Large intestine (tissue), 12 donors: ENCODE data around the gene ABCA9. TPM values are rescaled to one million over a fixed set of nuclear protein-coding genes. Genes with fewer than 3 reads are reported as not detected.

ENCODE experiments used
- DNase-seq, 2 donors: peaks; one replicate each; pipeline versions ENCODE4 v3.0.0 to v3.0.0-alpha.2; 2013
- H3K27ac ChIP-seq: one replicate; pipeline ENCODE4 v1.5.1; 2013; ENCODE audit warnings: low read length
- H3K27me3 ChIP-seq: 2 replicates; pipeline ENCODE4 v1.6.1; 2013; ENCODE audit warnings: low read length; ENCODE audit not compliant: control insufficient read depth, insufficient read depth
- H3K36me3 ChIP-seq: 2 replicates; pipeline ENCODE4 v1.6.1; 2013; ENCODE audit warnings: low read length; ENCODE audit not compliant: control insufficient read depth, insufficient read depth
- H3K4me1 ChIP-seq: one replicate; pipeline ENCODE4 v1.6.1; 2013; ENCODE audit warnings: low read length; ENCODE audit not compliant: control insufficient read depth, insufficient read depth
- H3K4me3 ChIP-seq: one replicate; pipeline ENCODE4 v1.5.1; 2013; ENCODE audit warnings: low read length
- H3K9me3 ChIP-seq: one replicate; pipeline ENCODE4 v1.6.1; 2013; ENCODE audit warnings: mild to moderate bottlenecking, low read depth, low read length, moderate library complexity; ENCODE audit not compliant: control insufficient read depth
- WGBS: methylation state at CpG from one replicate; pipeline ENCODE4 v1.1.5; 2013; ENCODE audit warnings: low lambda C conversion rate; ENCODE audit not compliant: insufficient coverage; 5-methylcytosine and 5-hydroxymethylcytosine counted together
- long read RNA-seq, 11 donors: transcript quantifications; one replicate each; lab custom pipeline, GENCODE V29; 2026
- polyA plus RNA-seq: library from polyadenylated mRNA; unstranded; fragments of 120-200 nt; gene quantifications from one replicate; pipeline ENCODE4 v1.2.1, GENCODE V29; 2013

The ABCA9 gene, protein sequence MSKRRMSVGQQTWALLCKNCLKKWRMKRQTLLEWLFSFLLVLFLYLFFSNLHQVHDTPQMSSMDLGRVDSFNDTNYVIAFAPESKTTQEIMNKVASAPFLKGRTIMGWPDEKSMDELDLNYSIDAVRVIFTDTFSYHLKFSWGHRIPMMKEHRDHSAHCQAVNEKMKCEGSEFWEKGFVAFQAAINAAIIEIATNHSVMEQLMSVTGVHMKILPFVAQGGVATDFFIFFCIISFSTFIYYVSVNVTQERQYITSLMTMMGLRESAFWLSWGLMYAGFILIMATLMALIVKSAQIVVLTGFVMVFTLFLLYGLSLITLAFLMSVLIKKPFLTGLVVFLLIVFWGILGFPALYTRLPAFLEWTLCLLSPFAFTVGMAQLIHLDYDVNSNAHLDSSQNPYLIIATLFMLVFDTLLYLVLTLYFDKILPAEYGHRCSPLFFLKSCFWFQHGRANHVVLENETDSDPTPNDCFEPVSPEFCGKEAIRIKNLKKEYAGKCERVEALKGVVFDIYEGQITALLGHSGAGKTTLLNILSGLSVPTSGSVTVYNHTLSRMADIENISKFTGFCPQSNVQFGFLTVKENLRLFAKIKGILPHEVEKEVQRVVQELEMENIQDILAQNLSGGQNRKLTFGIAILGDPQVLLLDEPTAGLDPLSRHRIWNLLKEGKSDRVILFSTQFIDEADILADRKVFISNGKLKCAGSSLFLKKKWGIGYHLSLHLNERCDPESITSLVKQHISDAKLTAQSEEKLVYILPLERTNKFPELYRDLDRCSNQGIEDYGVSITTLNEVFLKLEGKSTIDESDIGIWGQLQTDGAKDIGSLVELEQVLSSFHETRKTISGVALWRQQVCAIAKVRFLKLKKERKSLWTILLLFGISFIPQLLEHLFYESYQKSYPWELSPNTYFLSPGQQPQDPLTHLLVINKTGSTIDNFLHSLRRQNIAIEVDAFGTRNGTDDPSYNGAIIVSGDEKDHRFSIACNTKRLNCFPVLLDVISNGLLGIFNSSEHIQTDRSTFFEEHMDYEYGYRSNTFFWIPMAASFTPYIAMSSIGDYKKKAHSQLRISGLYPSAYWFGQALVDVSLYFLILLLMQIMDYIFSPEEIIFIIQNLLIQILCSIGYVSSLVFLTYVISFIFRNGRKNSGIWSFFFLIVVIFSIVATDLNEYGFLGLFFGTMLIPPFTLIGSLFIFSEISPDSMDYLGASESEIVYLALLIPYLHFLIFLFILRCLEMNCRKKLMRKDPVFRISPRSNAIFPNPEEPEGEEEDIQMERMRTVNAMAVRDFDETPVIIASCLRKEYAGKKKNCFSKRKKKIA (N-terminal part only)
- 2.1 TPM for polyA plus RNA-seq
- long read RNA-seq, donor 1 = 0 reads
- long read RNA-seq, donor 2 = 0 reads
- long read RNA-seq, donor 3 = 0 reads
- long read RNA-seq, donor 4 = 0 reads
- long read RNA-seq, donor 5 = 0 reads
- long read RNA-seq, donor 6 = 0 reads
- long read RNA-seq, donor 7 = 0 reads
- long read RNA-seq, donor 8 = 0 reads
- long read RNA-seq, donor 9 = 0 reads
- long read RNA-seq, donor 10 = 0 reads
- long read RNA-seq, donor 11 = 0 reads

DNA sequence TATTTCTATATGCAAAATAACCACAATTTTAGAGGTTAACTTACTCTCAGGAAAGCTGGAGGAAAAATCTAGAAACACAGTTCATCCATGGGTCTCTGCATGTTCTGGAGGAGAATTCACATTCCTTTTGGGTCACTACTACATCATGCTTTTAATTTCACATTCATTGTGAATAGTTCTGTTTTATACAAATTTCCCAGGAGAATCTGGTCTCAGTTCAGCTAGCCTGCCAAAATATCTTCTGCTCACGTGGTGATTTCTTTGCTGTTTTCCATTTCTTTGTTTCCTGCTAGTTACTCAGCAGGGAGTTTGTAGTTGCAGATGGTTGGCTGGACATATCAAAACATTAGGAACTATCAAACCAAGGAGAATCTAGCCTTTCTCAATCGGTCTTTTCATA is at the start of gene ABCA9:
TSS of gene ABCA9 (minus strand) at position 106 of the 400 bp plus-strand sequence. CDS start 9,801 bp downstream, outside the sequence.
- DNase-seq = peak; percentile 7 to 13
- Histone ChIP-seq H3K4me1 (no peaks in the 10 kb centered on the region), H3K4me3 (no peak within 1 kb of the TSS), H3K27ac (no peak within 1 kb of the TSS), H3K27me3 (no peaks in the 10 kb centered on the region), H3K36me3 (no peaks in the 10 kb centered on the region), H3K9me3 (no peaks in the 10 kb centered on the region)
- 90% methylated on average over 2 of the region's 2 CpGs for WGBS

DNA sequence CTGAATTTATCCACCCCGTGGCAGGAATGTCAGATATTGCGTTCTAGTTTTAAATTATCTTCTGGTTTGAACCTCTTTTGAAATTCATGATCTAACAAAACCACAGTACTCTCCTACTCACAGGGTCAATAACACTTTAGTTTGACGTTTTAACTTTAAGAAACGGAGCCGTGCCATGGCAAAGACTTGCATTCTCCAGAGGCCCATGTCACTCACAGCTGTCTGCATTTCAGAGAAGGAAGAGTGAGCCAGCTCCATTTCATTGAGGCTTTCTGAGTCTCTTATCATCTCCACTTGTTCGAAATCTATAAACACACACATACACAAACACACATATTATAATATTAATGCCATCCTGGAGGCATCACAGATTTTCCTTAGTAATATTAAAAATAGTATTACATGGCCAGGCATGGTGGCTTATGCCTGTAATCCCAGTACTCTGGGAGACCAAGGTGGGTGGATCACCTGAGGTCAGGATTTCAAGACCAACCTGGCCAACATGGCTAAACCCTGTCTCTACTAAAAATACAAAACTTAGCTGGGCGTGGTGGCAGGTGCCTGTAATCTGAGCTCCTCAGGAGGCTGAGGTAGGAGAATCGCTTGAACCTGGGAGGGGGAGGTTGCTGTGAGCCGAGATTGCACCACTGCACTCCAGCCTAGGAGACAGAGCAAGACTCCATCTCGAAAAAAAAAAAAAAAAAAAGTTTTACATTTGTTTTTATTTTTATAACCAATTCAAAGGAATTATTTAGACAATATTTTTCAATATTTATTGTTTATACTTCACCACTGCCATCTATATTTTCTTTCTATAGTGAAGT is 45.4 kb upstream of the ABCA9 start:
- WGBS = no CpG with 5 or more reads among the region's 10 CpGs

DNA sequence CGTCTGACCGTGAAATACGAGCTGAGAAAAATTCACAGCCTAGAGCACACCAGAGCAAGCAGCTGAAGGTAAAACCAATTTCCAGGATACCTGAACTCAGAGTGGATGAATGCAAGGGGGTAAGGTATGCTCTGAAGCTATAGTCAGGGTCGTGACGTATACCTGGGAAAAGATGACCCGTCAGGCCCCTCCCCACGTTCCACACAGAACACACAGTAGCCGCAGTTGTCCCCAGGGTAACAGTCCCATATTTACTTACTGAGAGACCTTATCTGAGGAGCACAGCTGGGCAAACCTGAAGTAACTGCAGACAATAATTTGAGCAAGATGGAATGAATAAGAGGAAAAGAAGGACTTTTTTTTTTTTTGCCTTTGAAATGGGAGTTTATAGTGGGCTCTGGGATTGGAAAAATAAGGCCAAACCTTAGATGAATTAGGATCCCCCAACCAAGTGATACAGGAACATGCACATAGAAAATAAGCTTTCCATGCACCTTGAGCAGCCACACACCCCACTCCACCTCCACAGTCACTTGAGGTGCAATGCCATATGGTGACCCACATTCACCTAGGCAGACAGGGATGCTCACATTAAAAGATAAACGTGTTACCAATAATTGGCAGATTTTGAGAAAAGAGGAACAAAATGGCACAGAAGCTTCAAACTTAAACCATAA is 43.0 kb upstream of the ABCA9 start:
- Histone ChIP-seq H3K4me3 (no peak overlapping the region), H3K27ac (no peak overlapping the region), H3K36me3 (no peaks in the 10 kb centered on the region), H3K9me3 (no peaks in the 10 kb centered on the region), H3K27me3 (no peaks in the 10 kb centered on the region), H3K4me1 (no peaks in the 10 kb centered on the region)
- no CpG with 5 or more reads among the region's 9 CpGs for WGBS
- peak; percentile 21 to 67 for DNase-seq

More for the DNA sequence above, 45.4 kb upstream of the ABCA9 start:
- Histone ChIP-seq H3K27ac (no peak overlapping the region), H3K36me3 (no peaks in the 10 kb centered on the region), H3K4me3 (no peak overlapping the region), H3K4me1 (no peaks in the 10 kb centered on the region), H3K9me3 (no peaks in the 10 kb centered on the region), H3K27me3 (no peaks in the 10 kb centered on the region)
- DNase-seq = no peak

DNA sequence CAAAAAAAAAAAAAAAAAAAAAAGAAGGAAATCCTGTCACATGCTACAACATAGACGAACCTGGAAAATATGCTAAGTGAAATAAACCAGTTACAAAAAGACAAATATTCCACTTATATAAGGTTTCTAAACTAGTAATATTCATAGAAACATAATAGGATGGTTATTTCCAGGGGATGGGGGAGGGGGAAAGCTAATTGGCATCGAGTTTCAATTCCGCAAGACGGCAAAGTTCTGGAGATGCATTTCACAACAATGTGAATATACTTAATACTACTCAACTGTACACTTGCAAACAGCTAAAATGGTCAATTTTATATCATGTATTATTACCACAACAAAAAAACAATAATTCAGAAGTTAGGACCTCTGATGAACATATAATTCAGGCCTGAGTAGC is 37.9 kb upstream of the ABCA9 start:
- H3K27ac ChIP-seq = no peak overlapping the region
- H3K27me3 ChIP-seq = no peaks in the 10 kb centered on the region
- DNase-seq = no peak
- H3K9me3 ChIP-seq = no peaks in the 10 kb centered on the region
- H3K36me3 ChIP-seq = no peaks in the 10 kb centered on the region
- WGBS = 80% methylated on average over 1 of the region's 4 CpGs
- H3K4me3 ChIP-seq = no peak overlapping the region
- H3K4me1 ChIP-seq = no peaks in the 10 kb centered on the region

DNA sequence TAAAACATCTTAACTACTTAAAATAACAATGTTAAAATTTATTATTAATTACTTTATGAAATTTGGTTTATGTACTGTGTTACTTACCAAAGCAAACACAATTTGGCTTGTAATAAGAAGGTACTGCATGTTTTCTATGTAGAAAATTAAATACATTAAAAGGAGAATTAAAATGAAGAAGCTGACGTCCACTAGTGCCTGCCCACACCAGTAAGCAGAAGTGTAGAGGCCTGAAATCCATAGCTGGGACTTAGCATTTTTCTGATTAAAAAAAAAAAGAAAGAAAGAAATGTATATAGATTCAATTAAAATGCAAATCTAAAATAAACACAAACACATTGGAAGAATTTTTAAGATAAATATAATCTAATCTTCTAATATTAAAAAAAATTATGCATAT is 35.8 kb upstream of the ABCA9 start:
- Histone ChIP-seq H3K4me1 (peaks cover 2% of the 10 kb centered on the region), H3K4me3 (no peak overlapping the region), H3K36me3 (no peaks in the 10 kb centered on the region), H3K27me3 (no peaks in the 10 kb centered on the region), H3K9me3 (no peaks in the 10 kb centered on the region), H3K27ac (no peak overlapping the region)
- DNase-seq = no peak
- WGBS = 88% methylated on average over 1 of the region's 1 CpG

DNA sequence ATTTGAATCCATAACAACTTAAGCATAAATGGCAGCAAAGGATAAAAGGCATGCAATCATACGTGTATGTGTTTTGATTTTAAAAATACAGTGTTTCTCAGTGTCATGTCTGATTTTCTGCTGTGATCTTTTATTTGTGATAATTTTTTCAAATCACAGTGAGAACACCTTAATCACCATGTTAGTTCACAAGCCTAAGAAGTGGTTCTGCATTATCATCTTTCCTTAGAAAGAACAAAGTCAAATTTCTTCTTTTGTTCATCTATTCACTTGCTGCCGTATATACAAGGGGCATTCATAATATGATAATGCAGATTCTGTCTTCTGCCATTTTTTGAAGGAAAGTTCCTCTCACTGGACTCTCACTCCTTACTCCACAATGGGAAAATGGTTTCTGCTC is 33.3 kb upstream of the ABCA9 start:
- no peaks in the 10 kb centered on the region for H3K9me3 ChIP-seq
- no peaks in the 10 kb centered on the region for H3K36me3 ChIP-seq
- H3K27me3 ChIP-seq = no peaks in the 10 kb centered on the region
- DNase-seq = no peak
- peaks cover 2% of the 10 kb centered on the region for H3K4me1 ChIP-seq
- H3K27ac ChIP-seq = no peak overlapping the region
- no peak overlapping the region for H3K4me3 ChIP-seq
- WGBS = 100% methylated on average over 1 of the region's 2 CpGs

DNA sequence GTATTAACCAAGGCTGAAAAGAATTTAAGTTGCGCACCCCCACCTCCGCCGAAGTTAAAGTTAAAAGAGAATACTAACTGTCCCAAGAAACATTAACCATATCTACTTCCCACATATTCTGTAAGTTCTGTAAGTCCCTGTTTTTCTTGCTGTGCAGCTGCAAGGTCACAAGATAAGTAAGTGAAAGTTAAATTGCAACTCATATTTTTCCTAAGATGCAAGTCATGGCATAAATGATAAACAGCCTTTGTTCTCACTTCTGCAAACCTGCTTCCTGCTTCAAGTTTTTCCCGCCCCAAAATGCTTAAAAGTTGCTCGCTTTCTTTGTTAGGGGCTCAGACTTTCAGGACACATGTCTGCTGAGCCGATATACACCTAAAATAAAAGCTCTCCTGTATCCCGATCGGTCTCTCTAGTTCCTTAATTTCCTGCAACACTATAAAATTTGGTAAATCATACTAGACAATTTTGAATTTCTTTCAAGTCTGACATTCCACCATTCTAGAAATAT is 32.6 kb upstream of the ABCA9 start:
- H3K9me3 ChIP-seq = no peaks in the 10 kb centered on the region
- no peaks in the 10 kb centered on the region for H3K27me3 ChIP-seq
- DNase-seq = peak; percentile 31 to 47
- H3K4me1 ChIP-seq = peaks cover 2% of the 10 kb centered on the region
- no peaks in the 10 kb centered on the region for H3K36me3 ChIP-seq
- H3K27ac ChIP-seq = no peak overlapping the region
- H3K4me3 ChIP-seq = no peak overlapping the region
- WGBS = 6% methylated on average over 3 of the region's 8 CpGs

DNA sequence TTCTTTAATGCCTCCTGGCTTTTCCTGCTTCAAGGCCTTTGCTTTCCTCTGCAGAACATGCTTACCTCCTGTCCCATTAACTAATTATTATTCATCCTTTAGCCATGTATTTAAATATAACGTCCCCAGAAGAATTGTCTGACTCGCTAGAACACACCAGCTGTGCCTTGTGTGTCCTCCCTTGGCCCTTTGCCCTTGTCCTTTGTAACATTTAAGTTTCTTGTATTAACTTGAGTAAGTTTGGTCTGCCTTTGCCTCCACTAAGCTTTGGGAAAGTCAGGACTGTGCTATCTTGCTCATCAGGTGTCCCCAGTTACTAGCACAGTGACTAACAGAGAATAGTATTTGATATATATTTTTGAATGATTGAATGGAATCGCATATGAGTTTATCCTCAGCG is 29.6 kb upstream of the ABCA9 start:
- Histone ChIP-seq H3K4me1 (peaks cover 2% of the 10 kb centered on the region), H3K36me3 (no peaks in the 10 kb centered on the region), H3K9me3 (no peaks in the 10 kb centered on the region), H3K27ac (no peak overlapping the region), H3K4me3 (no peak overlapping the region), H3K27me3 (no peaks in the 10 kb centered on the region)
- DNase-seq = no peak
- 90% methylated on average over 3 of the region's 4 CpGs for WGBS
